Large intestine (tissue), 3 donors: ENCODE measurements around the gene RAI14. TPM values are rescaled to one million over a fixed set of nuclear protein-coding genes. Genes with fewer than 3 reads are reported as not detected.
"Not testable (repeated sequence)": the region's sequence is repeated elsewhere in the genome, so short reads cannot be mapped to it uniquely, and the experiment has no call there.

ENCODE experiments used
- DNase-seq, 2 donors: peaks; one replicate each; pipeline versions ENCODE4 v3.0.0 to v3.0.0-alpha.2; 2013
- H3K27ac ChIP-seq: one replicate; pipeline ENCODE4 v1.5.1; 2013; ENCODE audit warnings: low read length
- H3K27me3 ChIP-seq: 2 replicates; pipeline ENCODE4 v1.6.1; 2013; ENCODE audit warnings: low read length; ENCODE audit not compliant: control insufficient read depth, insufficient read depth
- H3K36me3 ChIP-seq: 2 replicates; pipeline ENCODE4 v1.6.1; 2013; ENCODE audit warnings: low read length; ENCODE audit not compliant: control insufficient read depth, insufficient read depth
- H3K4me1 ChIP-seq: one replicate; pipeline ENCODE4 v1.6.1; 2013; ENCODE audit warnings: low read length; ENCODE audit not compliant: control insufficient read depth, insufficient read depth
- H3K4me3 ChIP-seq: one replicate; pipeline ENCODE4 v1.5.1; 2013; ENCODE audit warnings: low read length
- H3K9me3 ChIP-seq: one replicate; pipeline ENCODE4 v1.6.1; 2013; ENCODE audit warnings: mild to moderate bottlenecking, low read depth, low read length, moderate library complexity; ENCODE audit not compliant: control insufficient read depth
- WGBS: methylation state at CpG from one replicate; pipeline ENCODE4 v1.1.5; 2013; ENCODE audit warnings: low lambda C conversion rate; ENCODE audit not compliant: insufficient coverage; 5-methylcytosine and 5-hydroxymethylcytosine counted together
- polyA plus RNA-seq: library from polyadenylated mRNA; unstranded; fragments of 120-200 nt; gene quantifications from one replicate; pipeline ENCODE4 v1.2.1, GENCODE V29; 2013

The RAI14 gene
- polyA plus RNA-seq, 1 donor, result 15.8 TPM

DNA sequence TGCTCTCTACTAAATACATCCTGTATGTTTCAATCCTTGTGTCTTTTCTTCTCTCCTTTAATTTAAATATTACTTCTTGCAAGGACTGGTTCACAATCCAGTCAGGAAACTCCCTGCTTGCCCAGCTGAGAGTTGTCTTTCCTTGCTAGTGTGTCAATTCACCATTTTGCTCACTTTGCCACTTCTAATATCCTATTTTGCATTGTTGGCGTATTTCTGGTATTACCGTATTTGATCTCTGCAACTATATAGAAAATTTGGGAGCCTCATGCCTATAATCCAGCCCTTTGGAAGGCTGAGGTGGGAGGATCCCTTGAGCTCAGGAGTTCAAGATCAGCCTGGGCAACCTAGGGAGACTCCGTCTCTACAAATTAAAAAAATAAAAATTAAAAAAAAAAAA is 92.3 kb downstream of the RAI14 start:
- DNase-seq, result no peak
- Histone ChIP-seq H3K4me3 (no peak overlapping the region), H3K4me1 (peaks cover 6% of the 10 kb centered on the region), H3K36me3 (no peaks in the 10 kb centered on the region), H3K27ac (no peak overlapping the region), H3K27me3 (no peaks in the 10 kb centered on the region), H3K9me3 (no peaks in the 10 kb centered on the region)
- 100% methylated on average over 1 of the region's 3 CpGs for WGBS

DNA sequence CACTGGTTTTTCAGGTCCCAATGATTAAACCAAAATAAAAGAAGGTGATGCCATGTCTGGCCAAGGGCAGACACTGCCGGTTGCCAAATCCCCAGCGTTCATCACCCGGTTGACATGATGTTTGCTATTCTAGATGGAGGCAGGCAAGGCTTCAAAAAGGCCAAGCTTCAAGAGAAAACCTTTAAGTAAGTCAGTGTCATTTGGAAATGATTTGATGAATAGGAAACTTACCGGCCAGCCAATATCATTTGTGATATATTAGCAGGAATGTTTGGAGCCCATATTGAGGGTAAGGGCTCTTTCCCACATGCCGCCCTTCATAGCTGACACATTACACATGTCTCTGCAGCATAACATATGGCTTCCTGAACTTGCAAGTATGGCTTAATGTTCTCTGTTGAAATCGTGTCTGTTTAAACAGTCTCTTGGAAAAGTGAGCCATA is 93.3 kb downstream of the RAI14 start:
- H3K4me3 ChIP-seq, result no peak overlapping the region
- DNase-seq, result no peak
- peaks cover 6% of the 10 kb centered on the region for H3K4me1 ChIP-seq
- H3K27me3 ChIP-seq, result no peaks in the 10 kb centered on the region
- no peaks in the 10 kb centered on the region for H3K9me3 ChIP-seq
- H3K27ac ChIP-seq, result no peak overlapping the region
- H3K36me3 ChIP-seq, result no peaks in the 10 kb centered on the region
- no CpG with 5 or more reads among the region's 6 CpGs for WGBS

DNA sequence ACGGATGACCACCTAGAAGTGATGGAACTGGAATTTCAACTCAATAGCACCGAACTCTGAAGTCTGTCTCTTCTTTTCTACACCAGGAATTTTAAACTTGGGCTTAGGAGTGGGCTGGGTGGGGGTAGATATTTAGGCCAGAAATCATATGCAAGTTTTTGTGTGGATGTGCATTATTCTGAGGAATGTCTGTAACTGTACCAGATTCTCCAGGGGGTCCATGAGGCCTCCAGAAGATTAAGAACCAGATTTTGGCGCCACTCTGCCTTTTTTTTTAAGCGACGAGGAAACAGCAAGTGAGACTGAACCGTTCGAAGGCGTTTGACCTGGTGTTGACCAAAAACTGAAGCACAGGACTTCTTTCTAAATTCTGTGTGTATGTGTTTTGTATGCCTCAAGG is 94.1 kb downstream of the RAI14 start:
- no peak for DNase-seq
- no peaks in the 10 kb centered on the region for H3K9me3 ChIP-seq
- no peaks in the 10 kb centered on the region for H3K36me3 ChIP-seq
- peaks cover 6% of the 10 kb centered on the region for H3K4me1 ChIP-seq
- no peak overlapping the region for H3K4me3 ChIP-seq
- H3K27me3 ChIP-seq, result no peaks in the 10 kb centered on the region
- H3K27ac ChIP-seq, result no peak overlapping the region
- WGBS, result 88% methylated on average over 3 of the region's 8 CpGs

DNA sequence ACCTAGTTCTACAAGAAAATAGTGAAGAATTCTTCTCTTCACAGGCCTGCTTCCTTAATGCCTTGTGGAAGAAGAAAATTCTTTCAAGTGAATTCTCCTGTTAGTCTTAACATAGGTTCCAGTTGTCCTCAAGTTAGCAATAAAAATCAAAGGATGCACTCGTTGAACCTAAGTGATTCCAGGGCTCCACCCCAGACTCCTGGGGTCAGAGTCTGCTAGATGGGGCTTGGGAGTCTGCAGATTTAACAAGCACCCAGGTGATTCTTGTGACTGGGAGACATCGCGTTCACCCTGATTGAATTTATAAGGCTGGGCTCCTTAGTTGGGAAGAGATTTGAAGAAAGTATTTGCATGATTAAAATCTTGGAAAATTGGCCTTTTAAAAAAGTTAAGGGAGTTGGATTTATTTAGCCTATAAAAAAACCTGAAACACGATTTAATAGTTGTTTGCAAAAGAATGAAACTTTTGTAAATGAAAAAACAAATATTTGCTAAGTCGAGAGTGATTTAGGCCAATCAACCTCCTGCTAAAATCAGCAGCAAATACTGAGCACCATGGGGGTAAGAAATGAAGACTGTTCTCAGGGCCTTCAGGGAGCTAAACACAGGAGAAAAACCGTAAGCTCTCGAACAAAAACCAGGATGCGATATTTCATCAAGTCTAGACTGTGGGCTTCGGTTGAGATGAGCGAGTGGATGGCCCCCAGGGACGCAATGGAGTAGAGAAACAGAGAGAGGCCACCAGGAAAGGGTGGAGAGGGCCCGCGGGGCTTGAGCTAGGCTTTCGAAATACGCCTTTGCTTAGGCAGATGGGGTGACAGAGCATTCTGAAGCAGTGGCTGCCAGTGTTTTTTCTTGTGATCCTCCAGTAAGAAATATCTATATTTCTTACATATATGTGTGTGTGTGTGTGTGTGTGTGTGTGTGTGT is 95.9 kb downstream of the RAI14 start:
- Histone ChIP-seq H3K9me3 (no peaks in the 10 kb centered on the region), H3K4me3 (no peak overlapping the region), H3K36me3 (no peaks in the 10 kb centered on the region), H3K27ac (no peak overlapping the region), H3K4me1 (peaks cover 14% of the 10 kb centered on the region), H3K27me3 (no peaks in the 10 kb centered on the region)
- 37% methylated on average over 4 of the region's 15 CpGs for WGBS
- DNase-seq, result peak; percentile 65 to 86

- not testable (repeated sequence) for H3K27me3 ChIP-seq, H3K4me3 ChIP-seq, DNase-seq, H3K27ac ChIP-seq, H3K9me3 ChIP-seq, H3K36me3 ChIP-seq
- WGBS, result no CpG with 5 or more reads among the region's 2 CpGs
- peaks cover 20% of the 10 kb centered on the region for H3K4me1 ChIP-seq
These were observed 97.1 kb downstream of the RAI14 start for GRCh38 chr5:34753236-34753635.

- no peak for DNase-seq
- H3K4me1 ChIP-seq, result peaks cover 20% of the 10 kb centered on the region
- peaks cover 4% of the 10 kb centered on the region for H3K36me3 ChIP-seq
- H3K27me3 ChIP-seq, result no peaks in the 10 kb centered on the region
- H3K9me3 ChIP-seq, result no peaks in the 10 kb centered on the region
- no CpG with 5 or more reads among the region's 4 CpGs for WGBS
- no peak overlapping the region for H3K4me3 ChIP-seq
- peak overlapping the region; percentile 69 for H3K27ac ChIP-seq
These were observed 99.8 kb downstream of the RAI14 start for GRCh38 chr5:34755926-34756325.

- Histone ChIP-seq H3K27ac (peak overlapping the region; percentile 78), H3K27me3 (no peaks in the 10 kb centered on the region), H3K9me3 (no peaks in the 10 kb centered on the region), H3K4me1 (peaks cover 18% of the 10 kb centered on the region), H3K36me3 (peaks cover 4% of the 10 kb centered on the region), H3K4me3 (peak overlapping the region; percentile 12)
- WGBS, result no CpG with 5 or more reads among the region's 20 CpGs
- DNase-seq, result peak; percentile 81 to 92
These were observed 100.9 kb downstream of the RAI14 start for GRCh38 chr5:34756781-34757624.

DNA sequence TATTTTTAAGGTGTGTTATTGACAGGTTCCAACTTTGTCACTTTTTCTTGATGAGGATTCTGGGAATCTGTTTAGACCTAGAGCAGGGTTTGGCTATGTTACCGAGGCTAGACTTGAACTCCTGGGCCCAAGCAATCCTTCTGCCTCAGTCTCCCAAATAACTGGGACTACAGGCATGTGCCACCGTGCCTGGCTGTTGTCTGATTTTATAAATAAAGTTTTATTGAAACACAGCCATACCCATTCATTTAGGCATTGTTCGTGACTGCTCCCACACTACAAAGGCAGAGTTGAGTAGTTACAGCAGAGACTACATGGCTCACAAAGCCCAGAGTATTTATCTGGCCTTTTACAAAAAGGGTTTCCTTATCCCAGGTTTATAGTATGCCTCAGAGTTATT is 102.4 kb downstream of the RAI14 start:
- no peak overlapping the region for H3K4me3 ChIP-seq
- H3K27ac ChIP-seq, result no peak overlapping the region
- DNase-seq, result no peak
- peaks cover 14% of the 10 kb centered on the region for H3K4me1 ChIP-seq
- H3K36me3 ChIP-seq, result peaks cover 4% of the 10 kb centered on the region
- no peaks in the 10 kb centered on the region for H3K27me3 ChIP-seq
- no peaks in the 10 kb centered on the region for H3K9me3 ChIP-seq
- WGBS, result no CpG with 5 or more reads among the region's 3 CpGs

DNA sequence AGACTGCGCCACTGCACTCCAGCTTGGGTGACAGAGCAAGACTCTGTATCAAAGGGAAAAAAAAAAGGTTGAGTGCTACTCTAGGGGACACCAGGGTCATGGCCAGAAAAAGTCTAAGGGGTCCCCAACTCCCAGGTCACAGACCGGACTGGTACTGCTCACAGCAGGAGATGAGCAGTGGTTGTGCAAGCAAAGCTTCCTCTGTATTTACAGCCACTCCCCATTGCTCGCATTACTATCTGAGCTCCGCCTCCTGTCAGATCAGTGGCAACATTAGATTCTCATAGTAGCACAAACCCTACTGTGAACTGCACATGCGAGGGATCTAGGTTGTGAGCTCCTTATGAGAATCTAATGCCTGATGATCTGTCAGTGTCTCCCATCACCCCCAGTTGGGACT is 103.1 kb downstream of the RAI14 start:
- H3K4me1 ChIP-seq, result peaks cover 14% of the 10 kb centered on the region
- not testable (repeated sequence) for H3K27ac ChIP-seq, H3K27me3 ChIP-seq, DNase-seq, H3K36me3 ChIP-seq, H3K9me3 ChIP-seq, H3K4me3 ChIP-seq
- WGBS, result no CpG with 5 or more reads among the region's 5 CpGs

DNA sequence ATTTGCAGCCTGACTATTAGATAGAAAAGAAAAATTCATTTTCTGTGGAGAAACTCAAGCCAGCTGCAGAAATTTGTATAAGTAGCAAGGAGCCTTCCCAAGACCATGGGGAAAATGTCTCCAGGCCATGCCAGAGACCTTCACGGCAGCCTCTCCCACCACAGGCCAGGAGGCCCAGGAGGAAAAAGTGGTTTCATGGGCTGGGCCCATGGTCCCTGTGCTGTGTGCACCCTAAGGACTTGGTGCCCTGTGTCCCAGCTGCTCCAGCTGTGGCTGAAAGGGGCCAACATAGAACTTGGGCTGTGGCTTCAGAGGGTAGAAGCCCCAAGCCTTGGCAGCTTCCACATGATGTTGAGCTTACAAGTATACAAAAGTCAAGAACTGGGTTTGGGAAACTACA is 109.5 kb downstream of the RAI14 start:
- H3K27me3 ChIP-seq, result no peaks in the 10 kb centered on the region
- no peaks in the 10 kb centered on the region for H3K4me1 ChIP-seq
- no peak overlapping the region for H3K27ac ChIP-seq
- WGBS, result no CpG with 5 or more reads among the region's 1 CpG
- H3K4me3 ChIP-seq, result no peak overlapping the region
- H3K36me3 ChIP-seq, result peaks cover 6% of the 10 kb centered on the region
- H3K9me3 ChIP-seq, result no peaks in the 10 kb centered on the region
- no peak for DNase-seq
